Testis (tissue), 2 donors: Measurements from ENCODE around the gene SUGP2.

Source experiments
- POLR2A ChIP-seq: fragments of 450-650 bp; IDR thresholded peaks from one replicate; pipeline ENCODE4 v1.6.1; 2017; ENCODE audit warnings: antibody characterized with exemption, mild to moderate bottlenecking, moderate library complexity
- TF ChIP-seq, protein P1 (sequence below), 3 experiments: fragments of 450-650 bp in 2 of 3; fragments of 200-600 bp in 1 of 3; sonication (generic) in 1 of 3; IDR thresholded peaks; one replicate each; pipeline ENCODE4 v1.5.1; 2016 to 2019; ENCODE audit warnings: antibody characterized with exemption in 3 of 3, mild to moderate bottlenecking in 2 of 3, moderate library complexity in 1 of 3

DNA sequence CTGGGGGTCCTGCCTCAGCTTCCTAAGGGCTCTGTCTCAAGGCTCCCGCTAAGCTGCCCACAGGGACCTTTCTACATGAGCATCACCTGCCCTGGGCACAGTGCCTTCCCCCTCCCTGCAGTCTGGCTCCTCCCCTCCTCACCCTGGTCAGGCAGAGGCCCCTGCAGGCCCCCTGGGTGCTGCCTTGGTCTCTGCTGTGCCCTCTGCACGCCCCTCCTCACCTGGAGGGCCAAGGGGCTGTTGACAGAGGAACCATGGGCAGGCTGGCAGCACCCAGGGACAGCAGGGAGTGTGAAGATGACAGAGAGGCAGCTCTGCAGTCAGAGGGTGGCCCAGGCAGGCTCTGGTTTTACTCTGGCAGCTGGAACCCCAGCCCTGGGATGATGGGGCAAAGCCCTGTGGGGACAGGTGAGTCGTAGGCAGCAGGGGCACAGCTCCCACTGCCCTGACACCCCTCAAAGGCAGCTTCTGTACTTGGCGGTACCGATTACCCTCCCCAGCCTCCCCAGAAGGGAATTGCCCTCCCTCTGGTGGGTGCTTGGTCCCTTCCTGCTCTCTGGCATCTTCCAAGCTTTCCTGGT is 43.1 kb downstream of the SUGP2 start:
- TF ChIP-seq, protein P1, sequence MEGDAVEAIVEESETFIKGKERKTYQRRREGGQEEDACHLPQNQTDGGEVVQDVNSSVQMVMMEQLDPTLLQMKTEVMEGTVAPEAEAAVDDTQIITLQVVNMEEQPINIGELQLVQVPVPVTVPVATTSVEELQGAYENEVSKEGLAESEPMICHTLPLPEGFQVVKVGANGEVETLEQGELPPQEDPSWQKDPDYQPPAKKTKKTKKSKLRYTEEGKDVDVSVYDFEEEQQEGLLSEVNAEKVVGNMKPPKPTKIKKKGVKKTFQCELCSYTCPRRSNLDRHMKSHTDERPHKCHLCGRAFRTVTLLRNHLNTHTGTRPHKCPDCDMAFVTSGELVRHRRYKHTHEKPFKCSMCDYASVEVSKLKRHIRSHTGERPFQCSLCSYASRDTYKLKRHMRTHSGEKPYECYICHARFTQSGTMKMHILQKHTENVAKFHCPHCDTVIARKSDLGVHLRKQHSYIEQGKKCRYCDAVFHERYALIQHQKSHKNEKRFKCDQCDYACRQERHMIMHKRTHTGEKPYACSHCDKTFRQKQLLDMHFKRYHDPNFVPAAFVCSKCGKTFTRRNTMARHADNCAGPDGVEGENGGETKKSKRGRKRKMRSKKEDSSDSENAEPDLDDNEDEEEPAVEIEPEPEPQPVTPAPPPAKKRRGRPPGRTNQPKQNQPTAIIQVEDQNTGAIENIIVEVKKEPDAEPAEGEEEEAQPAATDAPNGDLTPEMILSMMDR (IDR thresholded peaks at IDR 0.05), result no peak
- no peak for TF ChIP-seq POLR2A
